H1 (cell line): ENCODE results near the gene ZNF132. TPM values are rescaled to one million over a fixed set of nuclear protein-coding genes. Genes with fewer than 3 reads are reported as not detected.

Experiments used
- CTCF ChIA-PET: fragments of 300-600 bp; sonication (Branson Sonifier 250); formaldehyde crosslinking; loops from one replicate; lab custom pipeline; 2021; ENCODE audit not compliant: partially characterized antibody; lab: Charles Lee
- POLR2A ChIA-PET: fragments of 300-600 bp; sonication (Branson Sonifier 250); formaldehyde crosslinking; loops from one replicate; lab custom pipeline; 2021; ENCODE audit warnings: inconsistent platforms; ENCODE audit not compliant: partially characterized antibody; lab: Charles Lee
- DNase-seq, 2 experiments: peaks; one replicate each; pipeline versions ENCODE4 v3.0.0 to v3.0.0-alpha.2; 2010 to 2022; ENCODE audit warnings: low spot score in 2 of 2, low read depth in 1 of 2, mixed read lengths in 1 of 2
- FAIRE-seq: peaks from 2 replicates; lab custom pipeline; 2011; peaks lifted over from hg19 to GRCh38; lab: Jason Lieb, UNC
- H2AFZ ChIP-seq: 2 replicates; pipeline ENCODE4 v1.8.1; 2012; ENCODE audit warnings: low read length, inconsistent platforms
- H2AK5ac ChIP-seq: 2 replicates; pipeline ENCODE4 v1.6.1; 2013; ENCODE audit warnings: low read depth, low read length
- H2BK120ac ChIP-seq: replicated peaks from 2 replicates; pipeline ENCODE3; 2013; ENCODE audit warnings: low read depth, low read length, inconsistent platforms
- H2BK12ac ChIP-seq: 2 replicates; pipeline ENCODE4 v1.6.1; 2013; ENCODE audit warnings: low read depth, low read length
- H2BK15ac ChIP-seq: 2 replicates; pipeline ENCODE4 v1.6.1; 2013; ENCODE audit warnings: low read length
- H2BK20ac ChIP-seq: 2 replicates; pipeline ENCODE4 v1.6.1; 2013; ENCODE audit warnings: low read length
- H2BK5ac ChIP-seq: 2 replicates; pipeline ENCODE4 v1.6.1; 2013; ENCODE audit warnings: low read depth, low read length
- H3K14ac ChIP-seq: 2 replicates; pipeline ENCODE4 v1.6.1; 2013; ENCODE audit warnings: inconsistent platforms; ENCODE audit not compliant: insufficient read length
- H3K18ac ChIP-seq: 2 replicates; pipeline ENCODE4 v1.6.1; 2013; ENCODE audit warnings: low read length; ENCODE audit errors: extremely low read depth
- H3K23ac ChIP-seq: 2 replicates; pipeline ENCODE4 v1.6.1; 2013; ENCODE audit warnings: inconsistent platforms; ENCODE audit not compliant: insufficient read length
- H3K23me2 ChIP-seq: 2 replicates; pipeline ENCODE4 v1.6.1; 2013; ENCODE audit warnings: low read depth, low read length
- H3K27ac ChIP-seq: 2 replicates; pipeline ENCODE4 v1.6.1; 2011; ENCODE audit warnings: low read depth, low read length, inconsistent platforms
- H3K27me3 ChIP-seq, 4 experiments: replicated peaks in 1 of 4; 1 replicate in 1 of 4; 2 replicates in 3 of 4; pipeline versions ENCODE4 v1.6.1 to v1.8.1; 2011 to 2013; ENCODE audit warnings: low read length in 3 of 4, mild to moderate bottlenecking in 3 of 4, inconsistent platforms in 2 of 4, mixed read lengths in 2 of 4, moderate library complexity in 1 of 4; ENCODE audit not compliant: control insufficient read depth in 3 of 4, insufficient read depth in 3 of 4; ENCODE audit errors: extremely low read depth in 1 of 4
- H3K36me3 ChIP-seq, 4 experiments: 2 replicates each; pipeline versions ENCODE4 v1.6.1 to v1.8.1; 2011 to 2013; ENCODE audit warnings: mild to moderate bottlenecking in 4 of 4, low read length in 3 of 4, moderate library complexity in 2 of 4, control low read depth in 1 of 4, inconsistent platforms in 1 of 4; ENCODE audit not compliant: insufficient read depth in 4 of 4, control insufficient read depth in 2 of 4
- H3K4ac ChIP-seq: replicated peaks from 2 replicates; pipeline ENCODE3; 2013; ENCODE audit warnings: low read length, low read depth, mixed read lengths, inconsistent platforms; ENCODE audit not compliant: insufficient read length
- H3K4me1 ChIP-seq, 4 experiments: replicated peaks in 1 of 4; 1 replicate in 1 of 4; 2 replicates in 3 of 4; pipeline versions ENCODE4 v1.6.1 to v1.8.1; 2011 to 2013; ENCODE audit warnings: low read length in 3 of 4, inconsistent platforms in 2 of 4, mixed read lengths in 1 of 4; ENCODE audit not compliant: insufficient read depth in 4 of 4, control insufficient read depth in 3 of 4
- H3K4me2 ChIP-seq, 2 experiments: 2 replicates each; pipeline versions ENCODE4 v1.6.1 to v1.8.1; 2011 to 2013; ENCODE audit warnings: low read depth in 2 of 2, low read length in 2 of 2, control low read depth in 1 of 2, inconsistent platforms in 1 of 2, mild to moderate bottlenecking in 1 of 2; ENCODE audit not compliant: insufficient read depth in 1 of 2
- H3K4me3 ChIP-seq, 4 experiments: fragments of 200-600, 300-600 bp in 1 of 4; sonication (generic), shearing (Covaris generic), sonication (Bioruptor Twin) in 1 of 4; 2 replicates each; pipeline versions ENCODE4 v1.5.1 to v1.8.1; 2011 to 2016; ENCODE audit warnings: low read length in 4 of 4, low read depth in 3 of 4, control low read depth in 2 of 4, inconsistent platforms in 2 of 4, mild to moderate bottlenecking in 2 of 4, mixed read lengths in 1 of 4, moderate library complexity in 1 of 4; ENCODE audit not compliant: insufficient read depth in 2 of 4; ENCODE audit errors: extremely low read depth in 1 of 4
- H3K56ac ChIP-seq: replicated peaks from 2 replicates; pipeline ENCODE3; 2013; ENCODE audit warnings: low read depth, mild to moderate bottlenecking, mixed read lengths, low read length, inconsistent platforms; ENCODE audit not compliant: insufficient read length
- H3K79me1 ChIP-seq: 2 replicates; pipeline ENCODE4 v1.6.1; 2013; ENCODE audit warnings: low read depth, low read length, control low read depth
- H3K79me2 ChIP-seq, 2 experiments: 2 replicates each; pipeline versions ENCODE4 v1.6.1 to v1.8.1; 2012 to 2013; ENCODE audit warnings: low read length in 2 of 2, mild to moderate bottlenecking in 2 of 2, inconsistent platforms in 1 of 2; ENCODE audit not compliant: insufficient read depth in 2 of 2, control insufficient read depth in 1 of 2
- H3K9ac ChIP-seq, 4 experiments: replicated peaks in 1 of 4; 1 replicate in 1 of 4; 2 replicates in 3 of 4; pipeline versions ENCODE4 v1.6.1 to v1.8.1; 2011 to 2013; ENCODE audit warnings: low read depth in 3 of 4, low read length in 3 of 4, control low read depth in 2 of 4, mild to moderate bottlenecking in 2 of 4, moderate library complexity in 2 of 4, inconsistent platforms in 1 of 4; ENCODE audit errors: extremely low read depth in 1 of 4
- H3K9me3 ChIP-seq, 2 experiments: 2 replicates each; pipeline versions ENCODE4 v1.6.1 to v1.8.1; 2012 to 2013; ENCODE audit warnings: mild to moderate bottlenecking in 2 of 2, moderate library complexity in 2 of 2, control low read depth in 1 of 2, inconsistent platforms in 1 of 2, low read depth in 1 of 2, low read length in 1 of 2, mixed read lengths in 1 of 2; ENCODE audit not compliant: insufficient read depth in 2 of 2
- H4K20me1 ChIP-seq, 2 experiments: replicated peaks in 1 of 2; 2 replicates each; pipeline versions ENCODE3 to v1.8.1; 2011 to 2013; ENCODE audit warnings: inconsistent platforms in 2 of 2, low read length in 2 of 2, mild to moderate bottlenecking in 1 of 2; ENCODE audit not compliant: insufficient read depth in 2 of 2, control insufficient read depth in 1 of 2
- H4K5ac ChIP-seq: 2 replicates; pipeline ENCODE4 v1.6.1; 2013; ENCODE audit warnings: low read length, low read depth, mixed read lengths, inconsistent platforms; ENCODE audit not compliant: insufficient read length
- H4K8ac ChIP-seq: 2 replicates; pipeline ENCODE4 v1.8.0; 2013; ENCODE audit warnings: mild to moderate bottlenecking, moderate library complexity, low read length, inconsistent platforms; ENCODE audit not compliant: insufficient read depth; ENCODE audit errors: extremely low read depth
- H4K91ac ChIP-seq: replicated peaks from 2 replicates; pipeline ENCODE3; 2013; ENCODE audit warnings: low read length, mixed read lengths, inconsistent platforms; ENCODE audit not compliant: insufficient read length
- CBX8 ChIP-seq: fragments of 300-800, 300-1000 bp; sonication (generic); IDR thresholded peaks from 2 replicates; pipeline ENCODE4 v1.7.1; 2016; ENCODE audit warnings: low read depth, low read length, borderline replicate concordance
- GABPA ChIP-seq: IDR thresholded peaks from 2 replicates; pipeline ENCODE4 v1.6.1; 2011; ENCODE audit warnings: mild to moderate bottlenecking, low read length, moderate library complexity, borderline replicate concordance; ENCODE audit not compliant: insufficient read depth
- GTF2F1 ChIP-seq: IDR thresholded peaks from 2 replicates; pipeline ENCODE4 v1.6.1; 2012; ENCODE audit warnings: low read depth, low read length, improper control_type of control experiment, borderline replicate concordance
- JUND ChIP-seq: IDR thresholded peaks from 2 replicates; pipeline ENCODE4 v1.6.1; 2011; ENCODE audit warnings: mild to moderate bottlenecking, improper control_type of control experiment, low read length
- KDM5A ChIP-seq: fragments of 200-600 bp; IDR thresholded peaks from 2 replicates; pipeline ENCODE4 v1.7.1; 2012; ENCODE audit warnings: mild to moderate bottlenecking, low read length, inconsistent platforms, mixed read lengths
- POLR2A ChIP-seq, 2 experiments: IDR thresholded peaks; 1 replicate in 1 of 2; 2 replicates in 1 of 2; pipeline ENCODE4 v1.6.1; 2011; ENCODE audit warnings: low read depth in 2 of 2, low read length in 2 of 2, mild to moderate bottlenecking in 2 of 2; ENCODE audit errors: control extremely low read depth in 1 of 2
- SIN3A ChIP-seq, 2 experiments: IDR thresholded peaks in 1 of 2; conservative IDR thresholded peaks in 1 of 2; 2 replicates each; pipeline ENCODE4 v1.6.1; 2011 to 2012; ENCODE audit warnings: low read length in 2 of 2, improper control_type of control experiment in 1 of 2, low read depth in 1 of 2, mild to moderate bottlenecking in 1 of 2
- SRF ChIP-seq: IDR thresholded peaks from 2 replicates; pipeline ENCODE4 v1.6.1; 2011; ENCODE audit warnings: mild to moderate bottlenecking, low read depth, low read length, moderate library complexity
- TBP ChIP-seq: IDR thresholded peaks from 2 replicates; pipeline ENCODE4 v1.6.1; 2011; ENCODE audit warnings: low read depth, low read length, improper control_type of control experiment
- TEAD4 ChIP-seq: IDR thresholded peaks from 2 replicates; pipeline ENCODE4 v1.6.1; 2012; ENCODE audit warnings: low read depth, low read length, inconsistent platforms, mixed read lengths
- YY1 ChIP-seq: IDR thresholded peaks from 2 replicates; pipeline ENCODE4 v1.6.1; 2011; ENCODE audit warnings: low read depth, mild to moderate bottlenecking, low read length
- WGBS, 2 experiments: shearing (Covaris generic) in 1 of 2; methylation state at CpG; one replicate each; pipeline versions ENCODE4 v1.1.6 to v1.1.7; 2013 to 2015; ENCODE audit warnings: low lambda C conversion rate in 2 of 2, mixed read lengths in 2 of 2, inconsistent platforms in 1 of 2, low coverage in 1 of 2, missing lambda C conversion rate in 1 of 2; ENCODE audit not compliant: insufficient replicate concordance in 2 of 2, insufficient coverage in 1 of 2, insufficient read length in 1 of 2; ENCODE audit errors: extremely low coverage in 1 of 2, missing lambda C conversion rate in 1 of 2; 5-methylcytosine and 5-hydroxymethylcytosine counted together
- polyA plus RNA-seq, 7 experiments: library from polyadenylated mRNA; depleted of rRNA in 3 of 7; stranded (reverse) in 5 of 7; unstranded in 2 of 7; fragments of >200 nt in 5 of 7; fragments of 200-250 nt in 2 of 7; gene quantifications; 1 replicate in 5 of 7; 2 replicates in 1 of 7; 4 replicates in 1 of 7; pipeline versions ENCODE4 v1.2.1 to v1.2.3, GENCODE V29; 2011 to 2013; ENCODE audit warnings: missing spikeins in 2 of 7, mixed read lengths in 2 of 7
- total RNA-seq: library from RNA; stranded (reverse); fragmentation: NEBNext Ultra II Directional; extraction: Animal tissue kit (Norgen Biotek cat#: 25700); gene quantifications from 2 replicates; pipeline ENCODE4 v1.2.1, GENCODE V29; 2021
- TF ChIP-seq, protein P1 (sequence below): IDR thresholded peaks from 2 replicates; pipeline ENCODE4 v1.6.1; 2011; ENCODE audit warnings: low read depth, mild to moderate bottlenecking, low read length; ENCODE audit not compliant: insufficient read depth
- TF ChIP-seq, protein P2 (sequence below): IDR thresholded peaks from 2 replicates; pipeline ENCODE4 v1.6.1; 2012; ENCODE audit warnings: inconsistent platforms

ZNF132 gene
- total and polyA plus RNA-seq, 2 of the 8 experiments (the other 6 are each of a cell fraction or from before 2014, with no cell fraction given): 0.89 to 1.9 TPM

DNA sequence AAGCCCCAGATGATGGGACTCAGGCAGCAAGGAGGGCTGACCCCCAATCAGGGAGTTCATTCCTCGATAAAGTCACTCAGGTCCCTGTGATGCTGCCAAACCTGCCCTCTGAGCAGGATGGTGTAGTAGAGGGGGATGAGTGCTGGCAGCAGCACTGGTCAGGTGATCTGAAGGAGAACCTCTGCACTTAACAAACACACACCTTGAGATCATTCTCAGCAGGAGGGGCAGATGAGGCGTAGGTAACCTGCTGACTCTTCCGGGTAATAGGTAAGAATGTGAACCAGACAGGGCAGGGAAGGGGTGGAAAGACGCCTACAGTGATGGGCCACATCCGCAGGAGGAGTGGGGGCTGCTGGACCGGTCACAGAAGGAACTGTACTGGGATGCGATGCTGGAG is 39.4 kb upstream of the ZNF132 start:
- no peak overlapping the region for H4K5ac ChIP-seq
- H2BK12ac ChIP-seq: no peak overlapping the region
- CTCF ChIA-PET: interaction anchor here (0.9 kb wide), 1 partner anchor 24 kb away, joined by 3 read pairs; no protein-coding TSS in a partner anchor
- TF ChIP-seq JUND (no peak), TBP (no peak), POLR2A (IDR thresholded peaks at IDR 0.05; ENCODE audit: control extremely low read depth in 1 of 2, low read depth in 2 of 2, low read length in 2 of 2) (no peak), TEAD4 (no peak), SIN3A (conservative IDR thresholded peaks at IDR 0.05 in 1 of 2, IDR thresholded peaks at IDR 0.05 in 1 of 2; ENCODE audit: low read depth in 1 of 2, low read length in 2 of 2) (no peak), YY1 (no peak), SRF (no peak), KDM5A (no peak), GTF2F1 (no peak), CBX8 (no peak), GABPA (no peak)
- TF ChIP-seq, protein P1, sequence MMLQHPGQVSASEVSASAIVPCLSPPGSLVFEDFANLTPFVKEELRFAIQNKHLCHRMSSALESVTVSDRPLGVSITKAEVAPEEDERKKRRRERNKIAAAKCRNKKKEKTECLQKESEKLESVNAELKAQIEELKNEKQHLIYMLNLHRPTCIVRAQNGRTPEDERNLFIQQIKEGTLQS: no peak
- TF ChIP-seq, protein P2, sequence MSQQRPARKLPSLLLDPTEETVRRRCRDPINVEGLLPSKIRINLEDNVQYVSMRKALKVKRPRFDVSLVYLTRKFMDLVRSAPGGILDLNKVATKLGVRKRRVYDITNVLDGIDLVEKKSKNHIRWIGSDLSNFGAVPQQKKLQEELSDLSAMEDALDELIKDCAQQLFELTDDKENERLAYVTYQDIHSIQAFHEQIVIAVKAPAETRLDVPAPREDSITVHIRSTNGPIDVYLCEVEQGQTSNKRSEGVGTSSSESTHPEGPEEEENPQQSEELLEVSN: no peak

More for the DNA sequence above, 39.4 kb upstream of the ZNF132 start:
- Histone ChIP-seq H4K8ac (no peak overlapping the region), H3K9me3 (no peaks in the 10 kb centered on the region), H4K20me1 (no peaks in the 10 kb centered on the region), H2AK5ac (no peak overlapping the region), H3K79me1 (no peaks in the 10 kb centered on the region), H4K91ac (no peak overlapping the region), H3K14ac (no peak overlapping the region), H3K27ac (no peak overlapping the region), H3K23me2 (peaks cover 14% of the 10 kb centered on the region), H3K18ac (no peak overlapping the region), H2BK120ac (no peak overlapping the region), H3K9ac (no peak overlapping the region), H3K4ac (no peak overlapping the region), H3K4me2 (no peak overlapping the region), H3K4me3 (no peak overlapping the region), H2BK15ac (no peak overlapping the region), H3K27me3 (peaks cover 0 to 3% (median 0%) of the 10 kb centered on the region in 4 experiments; a peak in 2 of 7 replicates), H3K4me1 (peaks cover 0 to 6% (median 5%) of the 10 kb centered on the region in 4 experiments; a peak in 6 of 7 replicates), H3K23ac (no peak overlapping the region), H2AFZ (no peak overlapping the region), H2BK5ac (no peak overlapping the region), H2BK20ac (no peak overlapping the region), H3K79me2 (no peaks in the 10 kb centered on the region), H3K56ac (no peak overlapping the region), H3K36me3 (peaks cover 0 to 2% (median 0%) of the 10 kb centered on the region in 4 experiments; a peak in 2 of 8 replicates)
- POLR2A ChIA-PET: interaction anchor here (1.2 to 3.0 kb wide), 3 partner anchors 10 to 94 kb away, joined by 3 to 14 read pairs (median 6); partner anchors contain the start of genes MZF1 and ZBTB45
- no peak for DNase-seq
- no peak for FAIRE-seq
- WGBS, 2 experiments: 87% methylated on average over 7 of the region's 7 CpGs; no CpG with 5 or more reads in 1 of the 2 experiments
